NT2/D1 (cell line): ENCODE results near the gene CHMP6.

Experiments
- SUZ12 ChIP-seq: IDR thresholded peaks from 2 replicates; pipeline ENCODE4 v1.6.1; 2011; ENCODE audit not compliant: insufficient read length, insufficient read depth; ENCODE audit errors: extremely low read depth
- YY1 ChIP-seq: IDR thresholded peaks from 2 replicates; pipeline ENCODE4 v1.6.1; 2011; ENCODE audit not compliant: insufficient read length, insufficient read depth
- ZNF274 ChIP-seq: IDR thresholded peaks from 2 replicates; pipeline ENCODE4 v1.6.1; 2011; ENCODE audit warnings: mild to moderate bottlenecking, low read depth, low read length

DNA sequence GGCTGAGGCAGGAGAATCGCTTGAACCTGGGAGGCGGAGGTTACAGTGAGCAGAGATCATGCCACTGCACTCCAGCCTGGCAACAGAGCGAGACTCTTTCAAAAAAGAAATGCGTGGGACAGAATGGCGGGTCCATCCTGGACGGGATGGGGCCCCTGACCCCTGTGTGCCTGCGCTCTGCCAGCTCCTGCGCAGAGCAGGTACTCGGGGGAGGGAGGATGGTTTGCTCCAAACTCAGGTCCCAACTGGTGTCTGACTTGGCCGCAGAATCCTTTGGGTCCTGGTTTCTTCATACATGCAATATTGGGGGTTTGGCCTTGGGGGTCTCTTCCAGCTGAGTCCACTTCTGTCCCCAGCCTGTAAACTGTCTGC, 10.4 kb downstream of the CHMP6 start:
- TF ChIP-seq YY1 (no peak), SUZ12 (no peak), ZNF274 (no peak)
